NCI-H748 (cell line): ENCODE results near the gene CPZ.
"Not testable (repeated sequence)": the region's sequence is repeated elsewhere in the genome, so short reads cannot be mapped to it uniquely, and the experiment has no call there.

Experiments
- DNase-seq: peaks from one replicate; lab custom pipeline; 2025; ENCODE audit not compliant: unreplicated experiment; lab: John Stamatoyannopoulos, UW

Gene CPZ

DNA sequence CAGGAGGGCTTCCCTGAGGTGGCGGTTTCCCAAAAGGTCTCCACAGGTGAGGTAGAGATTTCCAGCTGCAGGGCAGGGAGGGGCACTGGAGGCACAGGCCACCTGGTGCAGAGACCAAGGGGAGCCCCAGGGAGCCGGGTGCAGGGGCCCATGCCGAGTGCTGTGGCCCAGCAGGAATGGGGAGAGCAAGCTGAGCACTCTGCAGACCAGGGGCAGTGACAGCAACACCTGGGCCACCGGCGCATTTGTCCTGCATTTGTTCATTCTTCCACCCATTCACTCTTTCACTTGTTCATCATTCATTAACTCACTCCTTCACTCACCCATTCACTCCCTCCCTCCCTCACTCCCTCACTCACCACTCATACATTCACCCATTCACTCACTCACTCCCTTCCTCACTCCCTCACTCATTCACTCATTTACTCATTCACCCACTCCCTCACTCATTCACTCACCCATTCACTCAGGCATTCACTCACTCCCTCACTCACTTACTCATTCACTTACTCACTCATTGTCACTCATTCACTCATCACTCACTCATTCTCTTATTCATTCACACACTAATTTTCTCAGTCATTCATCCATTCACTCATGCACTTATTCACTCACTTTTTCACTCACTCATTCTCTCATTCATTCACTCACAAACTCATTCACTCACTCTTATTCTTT lies 16.3 kb downstream of the CPZ start:
- no peak for DNase-seq

- DNase-seq: no peak
These were observed 16.8 kb downstream of the CPZ start for GRCh38 chr4:8609406-8609805.

- no peak for DNase-seq
These were observed 17.3 kb downstream of the CPZ start for GRCh38 chr4:8609824-8610350.

DNA sequence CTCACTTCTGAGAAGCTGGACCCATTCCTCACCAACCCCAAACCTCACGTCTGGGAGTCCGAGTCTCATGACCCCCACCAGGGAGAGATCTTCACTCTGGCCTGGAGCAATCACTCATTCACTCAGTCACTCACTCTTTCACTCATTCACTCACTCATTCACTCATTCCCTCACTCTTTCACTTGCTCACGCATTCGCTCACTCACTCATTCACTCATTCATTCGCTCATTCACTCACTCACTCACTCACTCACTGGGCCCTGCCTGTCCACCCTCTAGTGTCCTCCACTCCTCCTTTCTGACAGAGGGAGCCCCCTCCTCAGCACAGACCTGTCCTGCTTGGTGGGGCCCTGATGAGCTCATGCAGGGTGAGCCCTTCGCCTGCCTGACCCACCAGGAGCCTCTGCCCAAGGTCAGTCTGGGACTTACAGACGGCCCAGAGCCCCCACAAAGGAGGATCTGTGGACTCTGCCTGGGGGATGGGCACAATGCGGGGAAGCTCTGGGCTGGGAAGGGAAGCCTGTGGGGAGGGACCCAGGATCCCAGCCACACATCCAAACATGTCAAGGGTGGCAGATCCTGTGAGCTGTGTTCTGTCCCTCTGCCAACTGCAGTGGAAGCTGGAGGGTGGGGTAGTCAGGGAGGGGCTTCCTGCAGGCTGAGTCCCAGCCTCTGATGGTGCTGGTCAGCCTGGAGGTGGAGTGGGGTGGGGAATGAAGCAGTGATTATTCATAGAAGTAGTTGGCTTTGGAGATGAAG lies 18.5 kb downstream of the CPZ start:
- no peak for DNase-seq

GRCh38 chr4:8612646-8613045 lies 20.1 kb downstream of the CPZ start:
- no peak for DNase-seq

GRCh38 chr4:8613421-8614364 lies 21.1 kb downstream of the CPZ start:
- no peak for DNase-seq

GRCh38 chr4:8614365-8615193 lies 22.0 kb downstream of the CPZ start:
- no peak for DNase-seq

DNA sequence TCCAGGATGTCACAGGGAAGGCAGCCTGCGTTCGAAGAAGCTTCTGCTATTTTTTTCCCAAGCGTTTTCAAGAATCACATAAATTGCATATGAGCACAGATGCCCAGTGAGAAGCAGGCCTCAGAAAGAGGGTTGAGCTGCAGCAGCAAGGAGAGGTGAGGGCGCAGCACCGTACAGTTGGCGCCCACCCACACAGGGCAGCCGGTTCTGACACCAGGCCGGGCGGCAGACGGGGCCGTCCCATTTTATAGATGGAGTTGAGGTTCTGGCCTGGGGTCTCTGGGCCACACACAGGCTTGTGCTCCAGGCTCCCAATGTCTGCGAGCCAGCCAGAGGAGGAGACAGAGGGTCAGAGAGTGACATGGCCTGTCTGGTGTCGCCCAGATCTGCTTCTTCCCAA lies 22.8 kb downstream of the CPZ start:
- no peak for DNase-seq

DNA sequence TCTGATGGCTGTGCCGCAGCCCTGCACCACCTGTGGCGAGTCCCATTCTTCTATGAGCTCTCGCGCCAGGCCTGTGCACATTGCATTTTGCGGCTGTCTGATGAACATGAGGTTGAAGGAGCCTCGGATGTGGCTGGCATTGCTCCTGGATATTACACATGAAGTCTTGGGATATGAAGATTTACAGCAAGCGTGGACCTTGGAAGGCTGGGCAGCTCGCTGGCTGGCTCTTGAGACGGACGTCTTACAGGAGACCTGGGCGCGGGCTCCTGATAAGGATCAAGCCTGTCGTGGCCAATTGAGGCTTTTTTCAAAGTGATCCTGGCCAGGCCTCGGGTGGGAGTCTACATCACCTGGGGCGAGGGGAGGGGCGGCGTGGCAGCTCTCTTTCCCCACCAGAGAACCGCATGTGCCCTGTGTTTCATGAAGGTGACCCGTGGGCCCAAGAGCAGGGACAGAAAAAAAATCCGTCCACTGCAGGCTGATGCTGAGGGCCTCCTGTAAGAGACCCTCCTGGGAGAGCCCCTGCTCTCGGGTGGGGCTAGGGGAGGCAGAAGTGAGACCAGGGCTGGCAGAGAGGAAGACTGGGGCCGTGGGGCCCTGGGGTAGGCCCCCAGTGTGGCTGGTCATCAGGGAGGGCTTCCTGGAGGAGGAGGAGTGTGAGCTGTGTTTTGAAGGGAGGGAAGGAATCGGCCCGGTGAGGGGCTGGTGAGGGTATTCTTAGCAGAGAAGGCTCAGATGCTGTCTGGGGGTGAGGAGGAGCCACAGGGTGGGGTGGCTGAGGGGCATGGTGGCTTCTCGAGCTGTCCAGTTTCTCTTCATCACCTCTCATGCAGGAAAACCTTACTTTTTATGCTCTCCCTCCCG lies 23.6 kb downstream of the CPZ start:
- no peak for DNase-seq

GRCh38 chr4:8616831-8617230 lies 24.3 kb downstream of the CPZ start:
- no peak for DNase-seq

DNA sequence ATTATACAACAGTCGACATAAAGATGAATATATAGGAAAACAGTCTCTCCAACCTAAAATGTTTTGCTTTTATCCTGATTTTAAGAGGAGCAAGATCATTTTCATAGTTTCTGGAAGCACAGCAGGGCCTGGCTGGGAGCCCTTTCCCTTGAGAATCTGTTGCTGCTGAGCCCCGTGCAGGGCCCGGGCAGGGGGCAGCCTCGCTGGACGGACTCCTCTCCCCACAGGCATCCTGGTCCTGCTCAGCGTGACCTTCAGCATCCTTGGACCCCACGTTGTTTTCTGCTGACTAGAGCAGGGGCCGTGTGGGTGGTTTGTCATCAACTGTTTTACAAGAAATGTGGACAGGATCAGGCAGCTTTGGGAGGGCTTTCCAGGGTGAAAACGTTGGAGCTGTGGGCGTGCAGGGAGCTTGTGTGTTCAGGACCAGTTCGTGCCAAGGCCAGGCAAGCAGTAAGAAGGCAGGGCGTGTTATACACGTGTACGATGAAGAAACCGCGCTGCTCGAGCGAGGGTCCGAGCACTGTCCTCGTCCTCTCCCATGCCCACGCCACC lies 25.0 kb downstream of the CPZ start:
- no peak for DNase-seq

- no peak for DNase-seq
These were observed 25.9 kb downstream of the CPZ start for GRCh38 chr4:8618421-8618820.

DNA sequence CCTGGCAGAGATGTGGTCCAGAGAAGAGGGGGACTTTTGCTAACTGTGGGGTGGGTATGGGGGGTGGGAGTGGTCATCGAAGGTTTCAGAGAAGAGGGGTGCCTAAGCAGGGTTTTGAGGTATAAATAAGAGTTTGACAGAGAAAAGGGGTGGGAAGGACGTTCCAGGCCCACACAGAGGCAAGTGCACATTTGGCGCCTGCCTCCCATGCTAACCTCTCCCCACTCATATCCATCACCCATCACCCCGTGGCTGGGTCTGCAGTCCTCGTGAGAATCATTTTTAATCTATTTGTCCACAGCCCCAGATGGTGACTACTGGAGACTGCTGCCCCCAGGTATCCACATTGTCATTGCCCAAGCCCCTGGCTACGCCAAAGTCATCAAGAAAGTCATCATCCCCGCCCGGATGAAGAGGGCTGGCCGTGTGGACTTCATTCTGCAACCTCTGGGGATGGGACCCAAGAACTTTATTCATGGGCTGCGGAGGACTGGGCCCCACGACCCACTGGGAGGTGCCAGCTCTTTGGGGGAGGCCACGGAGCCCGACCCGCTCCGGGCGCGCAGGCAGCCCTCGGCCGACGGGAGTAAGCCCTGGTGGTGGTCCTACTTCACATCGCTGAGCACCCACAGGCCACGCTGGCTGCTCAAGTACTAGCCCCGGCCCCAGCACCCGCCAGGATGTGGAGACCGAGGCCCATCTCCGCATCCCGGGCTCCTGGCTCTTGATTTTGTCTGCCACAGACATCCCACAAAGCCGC lies 26.6 kb downstream of the CPZ start:
- no peak for DNase-seq

GRCh38 chr4:8621135-8621534 lies 28.6 kb downstream of the CPZ start:
- DNase-seq: not testable (repeated sequence)

- DNase-seq: not testable (repeated sequence)
These were observed 32.2 kb downstream of the CPZ start for GRCh38 chr4:8624601-8625272.

DNA sequence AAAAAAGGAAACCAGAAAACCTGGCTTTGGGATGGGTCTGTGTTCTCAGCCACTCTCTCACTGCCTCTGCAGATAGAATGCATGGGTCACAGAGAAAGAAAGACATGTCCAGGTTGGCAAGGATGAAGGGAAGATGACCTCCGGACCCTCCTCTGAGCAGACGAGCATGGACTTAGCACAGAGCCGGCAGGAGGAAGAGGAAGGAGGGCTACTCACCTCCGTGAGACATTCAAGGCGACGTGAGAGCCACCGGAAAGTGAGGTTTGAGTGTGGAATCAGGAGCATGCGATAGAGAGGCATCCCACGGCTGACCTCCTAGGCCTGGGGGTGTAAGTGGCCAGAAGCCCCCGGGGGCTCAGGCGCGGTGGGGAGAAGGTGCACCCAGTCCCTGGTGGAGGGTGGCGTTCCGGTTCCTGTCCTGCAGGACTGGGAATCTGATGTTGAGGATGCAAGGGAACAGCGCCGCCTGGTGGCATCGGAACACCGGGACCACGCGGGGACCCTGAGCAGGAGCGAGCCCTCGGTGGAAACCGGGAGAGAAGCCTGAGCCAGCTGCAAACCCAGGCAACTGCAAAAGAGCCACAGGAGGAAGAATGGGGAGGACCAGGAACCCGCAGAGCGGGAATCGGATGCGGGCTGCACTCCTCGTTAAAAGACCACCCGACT lies 37.8 kb downstream of the CPZ start:
- not testable (repeated sequence) for DNase-seq

DNA sequence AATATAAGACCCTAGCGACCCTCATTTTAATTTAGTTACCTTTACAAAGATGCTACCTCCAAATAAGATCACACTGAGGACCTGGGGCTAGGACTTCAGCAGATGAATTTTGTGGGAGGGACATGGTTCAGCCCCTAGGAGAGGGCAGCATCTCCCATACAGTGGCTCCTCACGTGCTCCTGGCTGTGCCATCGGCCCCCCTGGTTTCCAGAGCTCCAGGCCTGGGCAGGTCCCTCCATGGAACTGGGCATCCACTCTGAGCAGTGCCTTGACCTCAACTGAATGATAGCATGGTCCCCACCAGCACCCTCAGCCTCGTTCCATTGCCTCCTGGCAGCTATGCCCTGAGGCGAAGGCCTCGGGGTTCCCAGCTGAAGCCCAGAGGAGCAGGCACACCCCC lies 39.3 kb downstream of the CPZ start:
- not testable (repeated sequence) for DNase-seq
